Gastrocnemius medialis (tissue), 4 donors: ENCODE measurements around the gene USP6NL. TPM values are rescaled to one million over a fixed set of nuclear protein-coding genes. Genes with fewer than 3 reads are reported as not detected.
"Not testable (repeated sequence)": the region's sequence is repeated elsewhere in the genome, so short reads cannot be mapped to it uniquely, and the experiment has no call there.

Experiments used
- ATAC-seq, 2 donors: fragments of 150-250 bp; one replicate each; pipeline ENCODE4 v1.9.1; 2016
- DNase-seq, 2 donors: peaks; one replicate each; pipeline ENCODE4 v3.0.0-alpha.2; 2019
- H3K27ac ChIP-seq, 4 donors: fragments of 200-600 bp; sonication (generic); 1 replicate in 1 of 4; 2 replicates in 3 of 4; pipeline ENCODE4 v1.5.1; 2016 to 2018; ENCODE audit warnings: mild to moderate bottlenecking in 2 of 4, moderate library complexity in 1 of 4
- H3K27me3 ChIP-seq, 3 donors: fragments of 200-600 bp; sonication (generic) in 2 of 3; 1 replicate in 1 of 3; 2 replicates in 2 of 3; pipeline versions ENCODE4 v1.5.1 to v1.6.0; 2016 to 2019; ENCODE audit warnings: mild to moderate bottlenecking in 1 of 3, moderate library complexity in 1 of 3
- H3K36me3 ChIP-seq, 2 donors: fragments of 200-600 bp; sonication (generic) in 1 of 2; one replicate each; pipeline ENCODE4 v1.5.1; 2017 to 2018
- H3K4me1 ChIP-seq, 2 donors: fragments of 200-600 bp; sonication (generic) in 1 of 2; one replicate each; pipeline ENCODE4 v1.5.1; 2016 to 2017; ENCODE audit warnings: mild to moderate bottlenecking in 2 of 2
- H3K4me3 ChIP-seq, 4 donors: fragments of 200-600 bp; sonication (generic) in 3 of 4; 1 replicate in 1 of 4; 2 replicates in 3 of 4; pipeline ENCODE4 v1.5.1; 2016 to 2019; ENCODE audit warnings: mild to moderate bottlenecking in 2 of 4
- H3K9me3 ChIP-seq, 3 donors: fragments of 200-600 bp; sonication (generic) in 2 of 3; 1 replicate in 1 of 3; 2 replicates in 2 of 3; pipeline ENCODE4 v1.5.1; 2016 to 2019
- POLR2A ChIP-seq, 2 donors: fragments of 450-650 bp; IDR thresholded peaks; one replicate each; pipeline ENCODE4 v1.6.1; 2017; ENCODE audit warnings: antibody characterized with exemption in 2 of 2, mild to moderate bottlenecking in 2 of 2, moderate library complexity in 2 of 2
- in situ Hi-C, 4 donors: fragments of 200-750 bp; cut with MboI; loops; one replicate each; pipeline versions ENCODE4 v1.15.0 to v1.8.0; 2017; ENCODE audit warnings: low sequenced_read_pairs in 4 of 4
- intact Hi-C: fragments of 100-400 bp; cut with DNase I; formaldehyde crosslinking; loops from one replicate; pipeline ENCODE4 v1.15.1; 2023; ENCODE audit warnings: low total_unique reads
- total RNA-seq, 4 donors: library from RNA; depleted of rRNA; stranded (reverse); fragments of >200 nt; gene quantifications; one replicate each; pipeline versions ENCODE4 v1.1.0 to v1.2.3, GENCODE V29; 2016
- TF ChIP-seq, protein P1 (sequence below), 5 experiments: fragments of 450-650 bp in 3 of 5; fragments of 200-600 bp in 2 of 5; sonication (generic) in 2 of 5; IDR thresholded peaks in 4 of 5; conservative IDR thresholded peaks in 1 of 5; 1 replicate in 4 of 5; 2 replicates in 1 of 5; pipeline ENCODE4 v1.5.1; 2016 to 2019; ENCODE audit warnings: antibody characterized with exemption in 5 of 5, mild to moderate bottlenecking in 3 of 5, moderate library complexity in 3 of 5

The USP6NL gene
- total RNA-seq, 4 donors from 2014 or later = 5.6 to 6.2 (median 5.9) TPM

DNA sequence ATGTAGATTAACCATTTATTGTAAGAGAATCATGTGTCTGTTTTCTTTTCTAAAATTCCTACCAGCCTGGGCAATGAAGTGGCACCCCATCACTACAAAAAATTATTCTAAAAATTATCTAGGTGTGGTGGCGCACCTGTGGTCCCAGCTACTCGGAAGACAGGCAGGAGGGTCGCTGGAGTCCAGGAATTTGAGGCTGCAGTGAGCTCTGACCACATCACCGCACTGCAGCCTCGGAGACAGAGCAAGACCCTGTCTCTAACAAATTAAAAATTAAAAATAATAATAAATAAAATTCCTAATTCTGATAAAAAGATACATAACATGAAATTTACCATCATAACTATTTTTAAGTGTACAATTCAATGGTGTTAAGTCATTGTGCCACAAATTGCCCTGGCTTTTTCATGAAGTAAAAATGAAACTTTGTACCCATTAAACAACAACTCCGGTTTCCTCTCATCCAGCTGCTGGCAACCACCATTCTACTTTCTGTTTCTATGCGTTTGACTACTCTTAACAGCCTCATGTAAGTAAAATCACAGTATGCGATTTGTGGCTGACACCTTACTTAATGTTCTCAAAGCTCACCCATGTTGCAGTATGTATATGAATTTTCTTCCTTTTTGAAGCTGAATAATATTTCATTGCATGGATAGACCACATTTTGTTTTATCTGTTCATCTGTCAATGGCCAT lies 20.6 kb upstream of the USP6NL start:
- intact Hi-C loops (no loop called here), in situ Hi-C loops (no loop called here)
- TF ChIP-seq POLR2A (IDR thresholded peaks at IDR 0.05) = no peak
- TF ChIP-seq, protein P1, sequence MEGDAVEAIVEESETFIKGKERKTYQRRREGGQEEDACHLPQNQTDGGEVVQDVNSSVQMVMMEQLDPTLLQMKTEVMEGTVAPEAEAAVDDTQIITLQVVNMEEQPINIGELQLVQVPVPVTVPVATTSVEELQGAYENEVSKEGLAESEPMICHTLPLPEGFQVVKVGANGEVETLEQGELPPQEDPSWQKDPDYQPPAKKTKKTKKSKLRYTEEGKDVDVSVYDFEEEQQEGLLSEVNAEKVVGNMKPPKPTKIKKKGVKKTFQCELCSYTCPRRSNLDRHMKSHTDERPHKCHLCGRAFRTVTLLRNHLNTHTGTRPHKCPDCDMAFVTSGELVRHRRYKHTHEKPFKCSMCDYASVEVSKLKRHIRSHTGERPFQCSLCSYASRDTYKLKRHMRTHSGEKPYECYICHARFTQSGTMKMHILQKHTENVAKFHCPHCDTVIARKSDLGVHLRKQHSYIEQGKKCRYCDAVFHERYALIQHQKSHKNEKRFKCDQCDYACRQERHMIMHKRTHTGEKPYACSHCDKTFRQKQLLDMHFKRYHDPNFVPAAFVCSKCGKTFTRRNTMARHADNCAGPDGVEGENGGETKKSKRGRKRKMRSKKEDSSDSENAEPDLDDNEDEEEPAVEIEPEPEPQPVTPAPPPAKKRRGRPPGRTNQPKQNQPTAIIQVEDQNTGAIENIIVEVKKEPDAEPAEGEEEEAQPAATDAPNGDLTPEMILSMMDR (IDR thresholded peaks at IDR 0.05 in 4 of 5, conservative IDR thresholded peaks at IDR 0.05 in 1 of 5) = no peak
- ATAC-seq = no peak
- DNase-seq = no peak
- Histone ChIP-seq H3K27me3 (no peaks in the 10 kb centered on the region), H3K9me3 (no peaks in the 10 kb centered on the region), H3K36me3 (no peaks in the 10 kb centered on the region), H3K4me3 (no peak overlapping the region), H3K27ac (no peak overlapping the region), H3K4me1 (no peaks in the 10 kb centered on the region)

DNA sequence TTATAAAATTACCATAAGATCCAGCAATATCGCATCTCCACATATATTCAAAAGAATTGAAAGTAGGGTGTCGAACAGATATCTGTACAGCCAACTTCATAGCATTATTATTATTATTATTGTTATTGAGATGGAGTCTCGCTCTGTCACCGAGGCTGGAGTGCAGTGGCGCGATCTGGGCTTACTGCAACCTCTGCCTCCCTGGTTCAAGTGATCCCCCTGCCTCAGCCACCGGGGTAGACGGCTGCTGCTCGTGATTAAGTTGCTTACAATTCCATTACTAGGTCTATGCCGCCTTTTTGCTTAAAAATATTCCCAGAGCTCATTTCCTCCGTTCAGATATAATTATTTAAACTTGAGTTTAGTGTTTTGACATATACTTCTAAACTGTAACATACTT lies 19.8 kb upstream of the USP6NL start:
- ATAC-seq (no peak), DNase-seq (no peak)
- no peaks in the 10 kb centered on the region for H3K36me3 ChIP-seq
- H3K27me3 ChIP-seq = no peaks in the 10 kb centered on the region
- H3K27ac ChIP-seq = no peak overlapping the region
- no peak overlapping the region for H3K4me3 ChIP-seq
- in situ Hi-C loops = no loop called here
- no peaks in the 10 kb centered on the region for H3K4me1 ChIP-seq
- TF ChIP-seq, protein P1 (IDR thresholded peaks at IDR 0.05 in 4 of 5, conservative IDR thresholded peaks at IDR 0.05 in 1 of 5) = no peak
- intact Hi-C loops = no loop called here
- no peaks in the 10 kb centered on the region for H3K9me3 ChIP-seq

DNA sequence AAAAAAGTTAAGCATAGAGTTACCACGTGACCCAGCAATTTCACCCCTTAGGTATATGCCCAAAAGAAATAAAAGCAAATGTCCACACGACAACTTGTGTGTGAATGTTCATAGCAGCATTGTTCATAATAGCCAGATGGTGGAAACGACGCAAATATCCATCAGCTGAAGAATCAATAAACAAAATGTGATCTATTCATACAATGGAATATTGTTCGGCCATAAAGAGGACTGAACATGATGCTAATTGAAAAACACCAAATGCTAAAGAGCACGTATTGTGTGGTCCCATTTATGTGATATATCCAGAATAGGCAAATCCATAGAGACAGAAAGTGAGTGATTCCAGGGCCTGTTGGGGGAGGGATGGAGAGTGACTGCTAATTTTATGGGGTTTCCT lies 18.3 kb upstream of the USP6NL start:
- TF ChIP-seq POLR2A (IDR thresholded peaks at IDR 0.05) = no peak
- TF ChIP-seq, protein P1 (IDR thresholded peaks at IDR 0.05 in 4 of 5, conservative IDR thresholded peaks at IDR 0.05 in 1 of 5) = no peak
- Histone ChIP-seq H3K36me3 (no peaks in the 10 kb centered on the region), H3K9me3 (no peaks in the 10 kb centered on the region), H3K27me3 (no peaks in the 10 kb centered on the region), H3K4me3 (no peak overlapping the region), H3K4me1 (no peaks in the 10 kb centered on the region), H3K27ac (no peak overlapping the region)
- ATAC-seq (no peak), DNase-seq (no peak)
- in situ Hi-C loops (no loop called here), intact Hi-C loops (no loop called here)

DNA sequence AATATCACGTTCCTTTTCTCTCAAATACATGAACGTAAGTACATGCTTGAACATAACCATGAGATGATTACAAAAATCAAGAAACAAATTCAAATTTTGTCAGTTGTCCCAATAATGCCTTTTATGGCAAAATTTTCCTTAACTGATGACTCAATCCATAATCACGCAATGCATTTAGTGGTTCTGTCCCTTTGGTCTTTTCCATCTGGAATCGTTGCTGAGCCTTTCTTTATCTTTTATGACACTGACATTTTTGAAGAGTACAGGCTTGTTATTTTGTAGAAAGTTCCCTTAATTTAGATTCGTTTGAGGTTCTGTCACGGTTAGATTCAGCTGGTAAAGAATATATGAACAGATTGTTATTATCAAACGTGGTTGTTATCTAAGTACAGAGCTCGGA lies 16.5 kb upstream of the USP6NL start:
- H3K4me3 ChIP-seq, H3K9me3 ChIP-seq, in situ Hi-C loops, H3K4me1 ChIP-seq, H3K36me3 ChIP-seq, ATAC-seq, H3K27ac ChIP-seq, DNase-seq, H3K27me3 ChIP-seq, intact Hi-C loops: not testable (repeated sequence)

DNA sequence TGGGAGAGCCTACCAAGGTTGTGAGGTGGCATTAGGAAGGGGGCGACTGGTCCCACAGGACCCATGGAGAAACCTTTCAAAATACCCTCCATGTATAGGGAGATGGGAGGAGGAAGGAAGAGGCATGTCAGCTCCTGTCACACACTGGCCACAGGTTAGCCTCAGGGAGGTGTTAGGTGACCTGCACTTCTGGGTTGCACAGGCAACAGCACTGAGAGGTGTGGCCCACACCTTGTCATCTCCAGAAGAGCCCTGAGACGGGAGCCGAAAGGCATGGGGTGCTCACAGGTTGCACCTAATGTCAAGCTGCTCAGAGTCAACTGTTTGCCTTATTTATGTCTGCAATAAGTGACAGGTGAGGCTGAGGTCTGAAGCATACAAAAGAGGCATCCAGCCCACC lies 14.6 kb upstream of the USP6NL start:
- Histone ChIP-seq H3K4me1 (no peaks in the 10 kb centered on the region), H3K9me3 (no peaks in the 10 kb centered on the region), H3K4me3 (no peak overlapping the region), H3K36me3 (no peaks in the 10 kb centered on the region), H3K27me3 (no peaks in the 10 kb centered on the region), H3K27ac (no peak overlapping the region)
- intact Hi-C loops = no loop called here
- in situ Hi-C loops = no loop called here
- ATAC-seq = no peak
- no peak for DNase-seq
- TF ChIP-seq POLR2A (IDR thresholded peaks at IDR 0.05) = no peak
- TF ChIP-seq, protein P1 (IDR thresholded peaks at IDR 0.05 in 4 of 5, conservative IDR thresholded peaks at IDR 0.05 in 1 of 5) = no peak
